Loucy (cell line): ENCODE results near the gene HRH2.

ENCODE experiments used
- H2AFZ ChIP-seq: fragments of 200-600 bp; sonication (generic); 2 replicates; pipeline ENCODE4 v1.6.0; 2016; ENCODE audit warnings: antibody characterized with exemption, mild to moderate bottlenecking, low read length, moderate library complexity
- H3F3A ChIP-seq: fragments of 200-600 bp; 2 replicates; pipeline ENCODE4 v1.6.0; 2016; ENCODE audit warnings: antibody characterized with exemption, low read depth, mild to moderate bottlenecking
- H3K27me3 ChIP-seq: fragments of 200-600 bp; sonication (generic); 2 replicates; pipeline ENCODE4 v1.6.1; 2014; ENCODE audit warnings: low read length, mild to moderate bottlenecking; ENCODE audit not compliant: insufficient read depth, poor library complexity, severe bottlenecking
- H3K36me3 ChIP-seq: fragments of 200-600 bp; sonication (generic); 2 replicates; pipeline ENCODE4 v1.6.1; 2016; ENCODE audit warnings: low read length; ENCODE audit not compliant: insufficient read depth
- H3K4me1 ChIP-seq: fragments of 200-600 bp; sonication (generic); 2 replicates; pipeline ENCODE4 v1.5.1; 2014; ENCODE audit warnings: low read length, mild to moderate bottlenecking; ENCODE audit not compliant: insufficient read depth, poor library complexity, severe bottlenecking
- H3K4me2 ChIP-seq: fragments of 200-600 bp; sonication (generic); 2 replicates; pipeline ENCODE4 v1.6.0; 2014; ENCODE audit warnings: antibody characterized with exemption, low read length, low read depth, mild to moderate bottlenecking; ENCODE audit not compliant: poor library complexity, severe bottlenecking
- H3K4me3 ChIP-seq: fragments of 200-600 bp; sonication (generic); 2 replicates; pipeline ENCODE4 v1.5.1; 2014; ENCODE audit warnings: low read length, mild to moderate bottlenecking, mixed read lengths; ENCODE audit not compliant: poor library complexity, severe bottlenecking
- H3K79me2 ChIP-seq: fragments of 200-600 bp; sonication (generic); 2 replicates; pipeline ENCODE4 v1.6.1; 2014; ENCODE audit warnings: low read length; ENCODE audit not compliant: insufficient read depth
- H3K9ac ChIP-seq: fragments of 200-600 bp; sonication (generic); 2 replicates; pipeline ENCODE4 v1.6.0; 2014; ENCODE audit warnings: mild to moderate bottlenecking, low read depth, low read length, moderate library complexity; ENCODE audit not compliant: poor library complexity, severe bottlenecking
- H3K9me2 ChIP-seq: fragments of 200-600 bp; sonication (generic); replicated peaks from 2 replicates; pipeline ENCODE4 v1.6.1; 2016; ENCODE audit warnings: low read depth, low read length, mixed read lengths
- H3K9me3 ChIP-seq: fragments of 200-600 bp; sonication (generic); 2 replicates; pipeline ENCODE4 v1.6.1; 2014; ENCODE audit warnings: mild to moderate bottlenecking, antibody characterized with exemption, low read length, low read depth; ENCODE audit not compliant: insufficient read depth
- H4K20me1 ChIP-seq: fragments of 200-600 bp; sonication (generic); 2 replicates; pipeline ENCODE4 v1.6.0; 2014; ENCODE audit warnings: antibody characterized with exemption, low read length, mild to moderate bottlenecking; ENCODE audit not compliant: insufficient read depth, poor library complexity, severe bottlenecking
- CTCF ChIP-seq: fragments of 200-600 bp; sonication (generic); conservative IDR thresholded peaks from 2 replicates; pipeline ENCODE4 v1.5.1; 2014; ENCODE audit warnings: mild to moderate bottlenecking, antibody characterized with exemption, low read length
- EZH2phosphoT487 ChIP-seq: fragments of 200-600 bp; IDR thresholded peaks from 2 replicates; pipeline ENCODE4 v1.6.1; 2018; ENCODE audit warnings: antibody characterized with exemption, mild to moderate bottlenecking, moderate library complexity, borderline replicate concordance

Gene HRH2

GRCh38 chr5:175629261-175629660 is 28.6 kb upstream of the HRH2 start:
- Histone ChIP-seq H3F3A (no peaks in the 10 kb centered on the region), H4K20me1 (no peaks in the 10 kb centered on the region), H3K36me3 (no peaks in the 10 kb centered on the region), H3K9me3 (no peaks in the 10 kb centered on the region), H3K4me3 (no peak overlapping the region), H3K27me3 (no peaks in the 10 kb centered on the region), H3K9ac (no peak overlapping the region), H3K4me1 (no peaks in the 10 kb centered on the region), H2AFZ (no peak overlapping the region), H3K9me2 (no peaks in the 10 kb centered on the region), H3K79me2 (no peaks in the 10 kb centered on the region), H3K4me2 (no peak overlapping the region)
- TF ChIP-seq CTCF (no peak), EZH2phosphoT487 (no peak)

DNA sequence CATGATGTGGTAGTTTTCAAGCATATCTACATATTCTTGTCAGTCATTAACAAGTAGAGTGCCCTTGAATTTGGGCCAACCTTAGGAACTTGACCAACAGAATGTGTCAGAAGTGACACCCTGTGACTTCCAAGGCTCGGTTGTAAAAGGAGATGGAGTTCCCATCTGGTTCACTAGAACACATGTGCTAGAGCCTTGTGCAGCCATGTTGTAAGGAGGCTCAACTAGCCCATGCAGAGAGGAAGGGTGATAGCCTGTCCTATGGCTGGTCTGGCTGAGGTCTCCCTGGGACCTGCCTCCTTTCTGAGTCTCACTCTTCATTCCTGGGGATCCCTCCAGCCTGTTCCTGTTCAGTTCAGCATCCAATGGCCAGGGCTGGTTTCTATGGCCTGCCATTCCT is 28.1 kb upstream of the HRH2 start:
- no peak overlapping the region for H3K4me3 ChIP-seq
- H3K4me1 ChIP-seq: no peaks in the 10 kb centered on the region
- no peak overlapping the region for H2AFZ ChIP-seq
- no peaks in the 10 kb centered on the region for H3K9me2 ChIP-seq
- no peaks in the 10 kb centered on the region for H4K20me1 ChIP-seq
- no peaks in the 10 kb centered on the region for H3K9me3 ChIP-seq
- no peak for TF ChIP-seq CTCF
- no peak for TF ChIP-seq EZH2phosphoT487
- H3K79me2 ChIP-seq: no peaks in the 10 kb centered on the region
- H3K4me2 ChIP-seq: no peak overlapping the region
- H3K9ac ChIP-seq: no peak overlapping the region
- no peaks in the 10 kb centered on the region for H3K36me3 ChIP-seq
- no peaks in the 10 kb centered on the region for H3F3A ChIP-seq
- H3K27me3 ChIP-seq: no peaks in the 10 kb centered on the region

DNA sequence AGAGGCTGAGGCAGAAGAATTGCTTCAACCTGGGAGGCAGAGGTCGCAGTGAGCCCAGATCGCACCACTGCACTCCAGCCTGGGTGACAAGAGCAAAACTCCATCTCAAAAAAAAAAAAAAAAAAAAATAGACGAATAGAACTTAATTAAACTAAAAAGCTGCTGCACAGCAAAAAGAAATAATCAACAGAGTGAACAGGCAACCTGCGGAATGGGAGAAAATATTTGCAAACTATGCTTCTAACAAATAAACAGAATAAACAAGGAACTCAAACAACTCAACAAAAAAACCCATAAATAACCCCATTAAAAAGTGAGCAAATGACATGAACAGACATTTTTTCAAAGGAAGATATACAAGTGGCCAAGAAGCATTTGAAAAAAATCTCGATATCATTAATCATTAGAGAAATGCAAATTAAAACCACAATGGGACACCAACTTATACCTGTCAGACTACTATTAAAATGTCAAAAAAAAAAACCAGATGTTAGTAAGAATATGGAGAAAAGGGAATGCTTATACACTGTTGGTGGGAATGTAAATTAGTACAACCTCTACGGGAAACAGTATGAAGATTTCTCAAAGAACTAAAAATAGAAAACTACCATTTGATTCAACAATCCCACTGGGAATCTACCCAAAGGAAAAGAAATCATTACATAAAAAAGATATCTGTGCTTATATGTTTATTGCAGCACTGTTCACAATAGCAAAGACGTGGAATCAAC is 21.9 kb upstream of the HRH2 start:
- TF ChIP-seq CTCF (no peak), EZH2phosphoT487 (no peak)
- no peaks in the 10 kb centered on the region for H3K27me3 ChIP-seq
- H2AFZ ChIP-seq: no peak overlapping the region
- H3K4me3 ChIP-seq: no peak overlapping the region
- H3K79me2 ChIP-seq: no peaks in the 10 kb centered on the region
- no peak overlapping the region for H3K9ac ChIP-seq
- no peaks in the 10 kb centered on the region for H3K36me3 ChIP-seq
- no peaks in the 10 kb centered on the region for H3K9me3 ChIP-seq
- no peak overlapping the region for H3K4me2 ChIP-seq
- H3K9me2 ChIP-seq: no peaks in the 10 kb centered on the region
- H3F3A ChIP-seq: no peaks in the 10 kb centered on the region
- no peaks in the 10 kb centered on the region for H4K20me1 ChIP-seq
- H3K4me1 ChIP-seq: peaks cover 10% of the 10 kb centered on the region
